Cardiac fibroblast (primary cell): ENCODE results near the gene KRT72.
A peak's percentile ranks its signal among the peaks of the same experiment; 100 is the strongest.

Experiments
- DNase-seq, 2 donors: peaks; one replicate each; pipeline versions ENCODE4 v3.0.0 to v3.0.0-alpha.2; 2010; ENCODE audit warnings: low read depth in 2 of 2
- H3K4me3 ChIP-seq, 2 donors: replicated peaks in 1 of 2; 1 replicate in 1 of 2; 2 replicates in 1 of 2; pipeline ENCODE4 v1.5.1; 2011; ENCODE audit warnings: low read depth in 2 of 2, low read length in 2 of 2, mild to moderate bottlenecking in 2 of 2, moderate library complexity in 1 of 2
- TF ChIP-seq, protein P1 (sequence below): IDR thresholded peaks from one replicate; pipeline ENCODE4 v1.5.1; 2011; ENCODE audit warnings: low read depth, mild to moderate bottlenecking, low read length, inconsistent platforms

Gene KRT72

DNA sequence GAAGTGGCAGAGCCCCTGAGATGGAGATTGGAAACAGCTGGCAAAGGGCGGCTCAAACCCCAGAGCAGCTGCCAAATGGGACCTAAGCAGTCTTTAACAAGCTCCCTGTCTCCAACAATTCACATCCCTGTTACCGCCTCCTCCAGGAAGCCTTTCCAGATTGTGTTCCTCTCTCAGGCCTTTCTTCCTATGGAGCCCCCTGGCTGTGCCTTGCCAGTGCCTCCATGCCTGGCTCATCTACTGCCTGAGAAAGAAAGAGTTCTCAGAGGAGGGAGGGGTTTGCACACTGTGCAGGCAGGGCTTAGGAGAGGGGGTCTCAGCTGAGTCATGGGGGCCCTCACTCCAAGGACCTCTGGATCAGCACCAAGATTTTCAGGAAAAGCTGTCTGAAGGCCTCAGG lies 18.8 kb downstream of the KRT72 start:
- TF ChIP-seq, protein P1, sequence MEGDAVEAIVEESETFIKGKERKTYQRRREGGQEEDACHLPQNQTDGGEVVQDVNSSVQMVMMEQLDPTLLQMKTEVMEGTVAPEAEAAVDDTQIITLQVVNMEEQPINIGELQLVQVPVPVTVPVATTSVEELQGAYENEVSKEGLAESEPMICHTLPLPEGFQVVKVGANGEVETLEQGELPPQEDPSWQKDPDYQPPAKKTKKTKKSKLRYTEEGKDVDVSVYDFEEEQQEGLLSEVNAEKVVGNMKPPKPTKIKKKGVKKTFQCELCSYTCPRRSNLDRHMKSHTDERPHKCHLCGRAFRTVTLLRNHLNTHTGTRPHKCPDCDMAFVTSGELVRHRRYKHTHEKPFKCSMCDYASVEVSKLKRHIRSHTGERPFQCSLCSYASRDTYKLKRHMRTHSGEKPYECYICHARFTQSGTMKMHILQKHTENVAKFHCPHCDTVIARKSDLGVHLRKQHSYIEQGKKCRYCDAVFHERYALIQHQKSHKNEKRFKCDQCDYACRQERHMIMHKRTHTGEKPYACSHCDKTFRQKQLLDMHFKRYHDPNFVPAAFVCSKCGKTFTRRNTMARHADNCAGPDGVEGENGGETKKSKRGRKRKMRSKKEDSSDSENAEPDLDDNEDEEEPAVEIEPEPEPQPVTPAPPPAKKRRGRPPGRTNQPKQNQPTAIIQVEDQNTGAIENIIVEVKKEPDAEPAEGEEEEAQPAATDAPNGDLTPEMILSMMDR, result no peak
- DNase-seq, result no peak
- no peak overlapping the region for H3K4me3 ChIP-seq

DNA sequence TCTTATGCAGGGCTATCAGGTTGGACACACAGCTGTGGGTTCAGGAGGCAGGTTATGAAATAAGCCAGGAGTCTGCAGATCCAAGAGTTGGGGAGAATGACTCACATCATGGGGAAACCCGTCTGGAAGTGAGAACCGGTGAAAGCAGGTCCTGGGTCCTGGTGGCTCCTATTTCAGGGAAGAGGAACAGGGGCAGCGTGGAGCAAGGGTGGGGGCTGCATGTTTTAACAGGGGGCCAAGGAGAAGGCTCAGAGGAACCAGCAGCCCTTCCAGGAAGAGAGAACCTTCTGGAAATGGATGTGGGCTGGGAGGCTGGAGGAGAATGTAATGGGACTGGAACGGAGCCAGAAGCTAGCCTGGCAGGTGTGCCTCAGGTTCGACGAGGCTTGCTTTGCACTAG lies 19.8 kb downstream of the KRT72 start:
- no peak overlapping the region for H3K4me3 ChIP-seq
- TF ChIP-seq, protein P1, result no peak
- DNase-seq, result peak; percentile 29 to 68

DNA sequence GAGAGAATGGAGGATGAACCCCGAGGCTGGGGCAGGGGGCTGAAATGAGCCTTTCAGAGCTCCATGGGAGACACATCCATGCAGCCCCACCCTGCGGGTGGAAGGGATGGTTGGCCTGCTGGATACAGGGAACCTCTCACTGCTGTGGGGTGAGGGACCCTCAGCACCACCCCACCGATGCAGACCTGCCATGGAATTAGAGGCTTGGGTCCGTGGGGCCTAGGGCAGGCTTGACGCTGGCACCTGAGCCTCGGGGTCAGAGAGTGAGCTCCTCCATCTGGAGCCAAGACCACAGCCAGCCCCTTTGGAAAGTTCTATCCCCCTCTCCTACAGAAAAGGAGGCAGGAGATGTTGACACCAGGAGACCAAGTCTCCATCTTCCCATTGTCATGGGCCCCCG lies 20.2 kb downstream of the KRT72 start:
- H3K4me3 ChIP-seq, result no peak overlapping the region
- TF ChIP-seq, protein P1, result no peak
- no peak for DNase-seq

DNA sequence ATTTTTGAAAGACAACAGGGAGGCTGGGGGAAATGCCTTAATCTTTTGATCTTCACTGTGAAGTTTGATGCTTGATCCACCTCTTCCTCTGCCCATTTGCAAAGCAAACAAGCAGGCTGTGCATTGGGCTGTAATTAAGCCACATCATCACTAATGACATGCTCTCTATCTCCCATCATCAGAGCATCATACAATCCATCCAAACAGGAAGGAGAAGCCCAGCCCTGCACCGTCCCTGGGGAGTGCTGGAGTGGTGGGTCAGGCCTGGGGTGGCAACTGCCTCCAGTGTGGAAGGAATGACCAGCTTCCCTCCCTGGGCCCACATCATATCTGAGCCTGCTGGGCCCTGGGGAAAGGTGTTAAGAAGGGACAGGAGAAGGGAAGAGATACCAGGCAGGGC lies 20.8 kb downstream of the KRT72 start:
- TF ChIP-seq, protein P1, result no peak

DNA sequence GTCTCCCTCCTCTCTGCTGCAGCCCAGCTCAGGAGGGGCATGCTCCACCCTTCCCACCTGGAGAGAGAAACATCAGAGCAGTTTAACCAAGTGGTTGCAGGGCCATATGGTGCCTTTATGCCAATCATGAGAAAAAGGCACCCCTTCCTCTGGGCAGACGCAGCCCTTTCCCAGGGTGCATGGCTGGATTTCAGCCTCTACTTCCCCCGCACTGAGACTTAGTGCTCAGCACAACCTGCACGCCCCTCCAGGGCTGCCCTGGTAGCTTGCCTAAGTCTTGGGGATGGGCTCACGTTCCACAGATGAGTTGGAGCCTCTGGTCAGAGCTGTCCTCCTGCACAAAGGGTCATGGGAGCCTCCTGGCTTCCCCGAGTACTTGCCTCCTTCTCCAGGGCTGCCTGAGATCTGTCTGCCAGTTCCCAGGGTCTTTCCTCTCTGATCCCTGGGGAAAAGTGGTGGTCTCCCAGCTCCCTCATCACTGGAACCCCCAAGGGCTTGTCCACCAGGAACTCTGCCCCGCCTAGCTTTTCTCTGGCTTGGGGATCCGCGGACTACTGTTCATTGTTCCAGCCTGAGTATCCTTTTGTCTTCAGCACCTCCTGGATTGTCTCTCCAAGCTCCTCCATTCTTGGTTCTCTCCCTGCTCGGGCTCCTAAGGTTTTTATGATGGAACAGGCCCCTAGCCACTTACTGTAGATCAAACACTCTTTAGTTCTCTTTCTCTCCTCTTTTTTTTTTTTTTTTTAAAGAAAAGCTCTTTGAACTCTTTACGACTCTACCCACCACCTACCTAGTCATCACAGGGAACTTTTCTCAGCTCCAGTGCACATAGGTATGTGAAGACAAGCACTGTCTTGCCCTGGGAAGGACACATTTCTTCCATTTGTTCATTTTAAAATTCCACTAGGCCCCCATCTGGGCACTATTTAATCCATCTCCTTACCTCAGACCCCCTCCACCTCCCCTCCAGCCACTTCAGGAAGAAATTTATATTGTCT lies 21.5 kb downstream of the KRT72 start:
- DNase-seq, result no peak
- TF ChIP-seq, protein P1, result no peak
- H3K4me3 ChIP-seq, result no peak overlapping the region

More for the DNA sequence above, 20.8 kb downstream of the KRT72 start:
- DNase-seq, result no peak
- H3K4me3 ChIP-seq, result no peak overlapping the region

DNA sequence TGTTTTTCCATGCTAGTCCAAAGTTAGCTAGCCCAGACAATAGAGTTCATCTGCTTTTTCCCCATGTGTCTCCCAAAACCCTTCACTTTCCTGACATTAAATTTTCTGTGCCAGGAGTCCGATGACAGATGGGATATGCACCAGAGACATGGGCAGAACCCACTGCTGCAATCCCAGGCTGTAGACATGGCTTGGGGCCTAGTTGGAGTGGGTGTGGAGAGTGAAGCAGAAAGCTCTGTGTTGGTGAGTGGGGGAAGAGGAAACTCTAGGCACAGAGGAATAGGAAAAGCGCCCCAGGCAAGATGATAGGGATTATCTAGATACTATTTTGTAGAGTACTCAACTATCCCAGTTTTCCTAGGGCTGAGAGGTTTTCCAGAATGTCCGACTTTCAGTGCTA lies 22.8 kb downstream of the KRT72 start:
- TF ChIP-seq, protein P1, result no peak
- DNase-seq, result no peak
- H3K4me3 ChIP-seq, result no peak overlapping the region
